ENCODE measurements around the gene FOXN1.

- TF ChIP-seq YY1 (IDR thresholded peaks at IDR 0.05; ENCODE audit: insufficient read depth, insufficient read length) (no peak), ZNF274 (IDR thresholded peaks at IDR 0.05; ENCODE audit: low read depth, low read length) (no peak)
These were observed 67.9 kb downstream of the FOXN1 start for GRCh38 chr17:28573966-28574480.

Data from NT2/D1 (cell line).